ENCODE measurements around the gene TBCD. TPM values are rescaled to one million over a fixed set of nuclear protein-coding genes. Genes with fewer than 3 reads are reported as not detected.

TBCD gene
- total RNA-seq, 1 experiment from 2014 or later: 173 TPM

DNA sequence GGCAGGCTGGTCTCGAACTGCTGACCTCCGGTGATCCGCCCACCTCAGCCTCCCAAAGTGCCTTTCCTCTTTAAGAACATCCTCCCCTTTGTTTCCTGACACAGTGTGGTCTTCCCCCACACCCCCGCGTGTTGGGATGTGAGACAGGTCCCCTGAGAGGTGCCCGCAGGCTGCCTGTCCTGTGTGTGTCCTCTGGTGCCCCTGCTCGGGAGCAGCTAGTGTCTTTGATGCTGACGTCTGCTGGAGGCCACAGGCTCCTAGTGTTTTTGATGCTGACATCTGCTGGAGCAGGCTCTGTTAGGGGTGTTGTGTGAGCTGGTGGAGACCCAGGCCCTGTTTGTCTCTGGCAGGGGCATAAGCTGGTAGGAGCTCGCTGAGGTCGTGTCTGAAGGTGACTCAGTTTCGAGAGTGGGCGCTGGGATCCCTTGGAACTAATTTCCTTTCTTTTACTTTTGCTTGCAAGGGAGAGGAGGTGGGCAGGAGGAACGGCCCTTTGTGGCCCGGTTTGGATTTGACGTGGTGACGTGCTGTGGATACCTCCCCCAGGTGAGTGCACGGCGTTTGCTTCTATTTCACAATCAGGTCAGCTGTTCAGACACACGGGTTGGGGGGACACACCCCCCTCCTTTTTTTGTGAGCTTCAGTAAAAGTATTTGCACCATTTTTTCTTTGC is 29.4 kb upstream of the TBCD start:
- CTCF ChIA-PET: no interaction called here
- H3K36me3 Mint-ChIP-seq: peaks cover 28% of the 10 kb centered on the region
- POLR2A ChIA-PET: no interaction called here
- H3K4me1 Mint-ChIP-seq: peaks cover 6% of the 10 kb centered on the region
- H3K27ac Mint-ChIP-seq: no peak overlapping the region; the same call in 1 of the 2 replicates
- H3K27me3 Mint-ChIP-seq (ENCODE audit: low read depth): peaks cover 4% of the 10 kb centered on the region
- no peak for ATAC-seq
- DNase-seq (ENCODE audit: low spot score): no peak
- no peak overlapping the region for H3K4me3 Mint-ChIP-seq
- TF ChIP-seq, protein P1, sequence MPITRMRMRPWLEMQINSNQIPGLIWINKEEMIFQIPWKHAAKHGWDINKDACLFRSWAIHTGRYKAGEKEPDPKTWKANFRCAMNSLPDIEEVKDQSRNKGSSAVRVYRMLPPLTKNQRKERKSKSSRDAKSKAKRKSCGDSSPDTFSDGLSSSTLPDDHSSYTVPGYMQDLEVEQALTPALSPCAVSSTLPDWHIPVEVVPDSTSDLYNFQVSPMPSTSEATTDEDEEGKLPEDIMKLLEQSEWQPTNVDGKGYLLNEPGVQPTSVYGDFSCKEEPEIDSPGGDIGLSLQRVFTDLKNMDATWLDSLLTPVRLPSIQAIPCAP (CRISPR knock-in tag; IDR thresholded peaks at IDR 0.05): no peak
- TF ChIP-seq ZNF121 (CRISPR knock-in tag; IDR thresholded peaks at IDR 0.05): no peak
- no peak for TF ChIP-seq JUN (CRISPR knock-in tag; IDR thresholded peaks at IDR 0.05)
- TF ChIP-seq HMGA2 (CRISPR knock-in tag; IDR thresholded peaks at IDR 0.05): no peak
- TF ChIP-seq, protein P2, sequence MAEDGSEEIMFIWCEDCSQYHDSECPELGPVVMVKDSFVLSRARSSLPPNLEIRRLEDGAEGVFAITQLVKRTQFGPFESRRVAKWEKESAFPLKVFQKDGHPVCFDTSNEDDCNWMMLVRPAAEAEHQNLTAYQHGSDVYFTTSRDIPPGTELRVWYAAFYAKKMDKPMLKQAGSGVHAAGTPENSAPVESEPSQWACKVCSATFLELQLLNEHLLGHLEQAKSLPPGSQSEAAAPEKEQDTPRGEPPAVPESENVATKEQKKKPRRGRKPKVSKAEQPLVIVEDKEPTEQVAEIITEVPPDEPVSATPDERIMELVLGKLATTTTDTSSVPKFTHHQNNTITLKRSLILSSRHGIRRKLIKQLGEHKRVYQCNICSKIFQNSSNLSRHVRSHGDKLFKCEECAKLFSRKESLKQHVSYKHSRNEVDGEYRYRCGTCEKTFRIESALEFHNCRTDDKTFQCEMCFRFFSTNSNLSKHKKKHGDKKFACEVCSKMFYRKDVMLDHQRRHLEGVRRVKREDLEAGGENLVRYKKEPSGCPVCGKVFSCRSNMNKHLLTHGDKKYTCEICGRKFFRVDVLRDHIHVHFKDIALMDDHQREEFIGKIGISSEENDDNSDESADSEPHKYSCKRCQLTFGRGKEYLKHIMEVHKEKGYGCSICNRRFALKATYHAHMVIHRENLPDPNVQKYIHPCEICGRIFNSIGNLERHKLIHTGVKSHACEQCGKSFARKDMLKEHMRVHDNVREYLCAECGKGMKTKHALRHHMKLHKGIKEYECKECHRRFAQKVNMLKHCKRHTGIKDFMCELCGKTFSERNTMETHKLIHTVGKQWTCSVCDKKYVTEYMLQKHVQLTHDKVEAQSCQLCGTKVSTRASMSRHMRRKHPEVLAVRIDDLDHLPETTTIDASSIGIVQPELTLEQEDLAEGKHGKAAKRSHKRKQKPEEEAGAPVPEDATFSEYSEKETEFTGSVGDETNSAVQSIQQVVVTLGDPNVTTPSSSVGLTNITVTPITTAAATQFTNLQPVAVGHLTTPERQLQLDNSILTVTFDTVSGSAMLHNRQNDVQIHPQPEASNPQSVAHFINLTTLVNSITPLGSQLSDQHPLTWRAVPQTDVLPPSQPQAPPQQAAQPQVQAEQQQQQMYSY (CRISPR knock-in tag; IDR thresholded peaks at IDR 0.05): no peak
- TF ChIP-seq, protein P3, sequence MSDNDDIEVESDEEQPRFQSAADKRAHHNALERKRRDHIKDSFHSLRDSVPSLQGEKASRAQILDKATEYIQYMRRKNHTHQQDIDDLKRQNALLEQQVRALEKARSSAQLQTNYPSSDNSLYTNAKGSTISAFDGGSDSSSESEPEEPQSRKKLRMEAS (CRISPR knock-in tag; IDR thresholded peaks at IDR 0.05): no peak
- TF ChIP-seq, protein P4, sequence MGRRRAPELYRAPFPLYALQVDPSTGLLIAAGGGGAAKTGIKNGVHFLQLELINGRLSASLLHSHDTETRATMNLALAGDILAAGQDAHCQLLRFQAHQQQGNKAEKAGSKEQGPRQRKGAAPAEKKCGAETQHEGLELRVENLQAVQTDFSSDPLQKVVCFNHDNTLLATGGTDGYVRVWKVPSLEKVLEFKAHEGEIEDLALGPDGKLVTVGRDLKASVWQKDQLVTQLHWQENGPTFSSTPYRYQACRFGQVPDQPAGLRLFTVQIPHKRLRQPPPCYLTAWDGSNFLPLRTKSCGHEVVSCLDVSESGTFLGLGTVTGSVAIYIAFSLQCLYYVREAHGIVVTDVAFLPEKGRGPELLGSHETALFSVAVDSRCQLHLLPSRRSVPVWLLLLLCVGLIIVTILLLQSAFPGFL (CRISPR knock-in tag; IDR thresholded peaks at IDR 0.05; ENCODE audit: borderline replicate concordance): no peak
- TF ChIP-seq NR2C2 (CRISPR knock-in tag; IDR thresholded peaks at IDR 0.05): no peak
- TF ChIP-seq, protein P5, sequence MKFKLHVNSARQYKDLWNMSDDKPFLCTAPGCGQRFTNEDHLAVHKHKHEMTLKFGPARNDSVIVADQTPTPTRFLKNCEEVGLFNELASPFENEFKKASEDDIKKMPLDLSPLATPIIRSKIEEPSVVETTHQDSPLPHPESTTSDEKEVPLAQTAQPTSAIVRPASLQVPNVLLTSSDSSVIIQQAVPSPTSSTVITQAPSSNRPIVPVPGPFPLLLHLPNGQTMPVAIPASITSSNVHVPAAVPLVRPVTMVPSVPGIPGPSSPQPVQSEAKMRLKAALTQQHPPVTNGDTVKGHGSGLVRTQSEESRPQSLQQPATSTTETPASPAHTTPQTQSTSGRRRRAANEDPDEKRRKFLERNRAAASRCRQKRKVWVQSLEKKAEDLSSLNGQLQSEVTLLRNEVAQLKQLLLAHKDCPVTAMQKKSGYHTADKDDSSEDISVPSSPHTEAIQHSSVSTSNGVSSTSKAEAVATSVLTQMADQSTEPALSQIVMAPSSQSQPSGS (CRISPR knock-in tag; IDR thresholded peaks at IDR 0.05; ENCODE audit: borderline replicate concordance, low read depth): no peak
- TF ChIP-seq NFATC4 (CRISPR knock-in tag; IDR thresholded peaks at IDR 0.05): no peak
- no peak for TF ChIP-seq MXD4 (CRISPR knock-in tag; IDR thresholded peaks at IDR 0.05; ENCODE audit: borderline replicate concordance)
- no peak for TF ChIP-seq TP53 (CRISPR knock-in tag; IDR thresholded peaks at IDR 0.05)
- TF ChIP-seq TEAD4 (CRISPR knock-in tag; IDR thresholded peaks at IDR 0.05): no peak
- H3K9me3 Mint-ChIP-seq: no peaks in the 10 kb centered on the region

DNA sequence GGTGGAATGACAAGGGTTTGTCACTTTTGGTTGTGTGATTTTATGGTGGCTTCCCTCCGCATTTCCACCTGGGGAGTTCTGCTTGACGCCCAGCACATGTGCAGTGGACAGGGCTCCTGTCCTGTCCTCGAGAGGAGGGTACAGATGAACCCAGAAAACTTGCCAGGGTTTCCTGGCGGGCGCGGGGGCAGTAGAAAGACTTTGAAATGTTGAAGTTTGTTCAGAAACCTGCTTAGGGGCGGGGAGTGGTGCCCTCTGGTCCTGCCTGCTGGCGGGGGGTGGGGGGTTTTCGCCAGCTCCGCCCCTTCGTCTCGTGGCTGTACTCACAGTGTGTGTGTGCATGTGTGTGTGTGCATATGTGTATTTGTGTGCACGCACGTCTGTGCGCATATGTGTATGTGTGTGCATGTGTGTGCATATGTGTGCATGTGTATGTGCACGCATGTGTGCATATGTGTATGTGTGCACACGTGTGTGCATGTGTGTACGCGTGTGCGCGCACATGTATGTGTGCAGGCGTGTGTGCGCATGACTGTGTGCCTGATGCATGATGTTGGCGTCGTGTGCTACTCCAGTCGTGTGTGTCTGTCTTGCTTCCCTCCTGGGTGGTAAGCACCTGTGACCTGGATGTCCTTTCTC is 28.6 kb upstream of the TBCD start:
- DNase-seq (ENCODE audit: low spot score) (no peak), ATAC-seq (no peak)
- Mint-ChIP-seq H3K9me3 (no peaks in the 10 kb centered on the region), H3K27ac (peak overlapping the region; percentile 40; the same call in 1 of the 2 replicates), H3K4me3 (no peak overlapping the region), H3K36me3 (peaks cover 33% of the 10 kb centered on the region), H3K27me3 (ENCODE audit: low read depth) (no peaks in the 10 kb centered on the region), H3K4me1 (no peaks in the 10 kb centered on the region)
- ChIA-PET CTCF (no interaction called here), POLR2A (no interaction called here)
- TF ChIP-seq, protein P6, sequence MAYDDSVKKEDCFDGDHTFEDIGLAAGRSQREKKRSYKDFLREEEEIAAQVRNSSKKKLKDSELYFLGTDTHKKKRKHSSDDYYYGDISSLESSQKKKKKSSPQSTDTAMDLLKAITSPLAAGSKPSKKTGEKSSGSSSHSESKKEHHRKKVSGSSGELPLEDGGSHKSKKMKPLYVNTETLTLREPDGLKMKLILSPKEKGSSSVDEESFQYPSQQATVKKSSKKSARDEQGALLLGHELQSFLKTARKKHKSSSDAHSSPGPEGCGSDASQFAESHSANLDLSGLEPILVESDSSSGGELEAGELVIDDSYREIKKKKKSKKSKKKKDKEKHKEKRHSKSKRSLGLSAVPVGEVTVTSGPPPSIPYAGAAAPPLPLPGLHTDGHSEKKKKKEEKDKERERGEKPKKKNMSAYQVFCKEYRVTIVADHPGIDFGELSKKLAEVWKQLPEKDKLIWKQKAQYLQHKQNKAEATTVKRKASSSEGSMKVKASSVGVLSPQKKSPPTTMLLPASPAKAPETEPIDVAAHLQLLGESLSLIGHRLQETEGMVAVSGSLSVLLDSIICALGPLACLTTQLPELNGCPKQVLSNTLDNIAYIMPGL (CRISPR knock-in tag; IDR thresholded peaks at IDR 0.05): no peak
- TF ChIP-seq CREM (CRISPR knock-in tag; IDR thresholded peaks at IDR 0.05): no peak
- no peak for TF ChIP-seq ZNF317 (CRISPR knock-in tag; IDR thresholded peaks at IDR 0.05; ENCODE audit: borderline replicate concordance, low read depth)
- TF ChIP-seq, protein P7, sequence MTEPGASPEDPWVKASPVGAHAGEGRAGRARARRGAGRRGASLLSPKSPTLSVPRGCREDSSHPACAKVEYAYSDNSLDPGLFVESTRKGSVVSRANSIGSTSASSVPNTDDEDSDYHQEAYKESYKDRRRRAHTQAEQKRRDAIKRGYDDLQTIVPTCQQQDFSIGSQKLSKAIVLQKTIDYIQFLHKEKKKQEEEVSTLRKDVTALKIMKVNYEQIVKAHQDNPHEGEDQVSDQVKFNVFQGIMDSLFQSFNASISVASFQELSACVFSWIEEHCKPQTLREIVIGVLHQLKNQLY (CRISPR knock-in tag; IDR thresholded peaks at IDR 0.05): no peak
- TF ChIP-seq, protein P8, sequence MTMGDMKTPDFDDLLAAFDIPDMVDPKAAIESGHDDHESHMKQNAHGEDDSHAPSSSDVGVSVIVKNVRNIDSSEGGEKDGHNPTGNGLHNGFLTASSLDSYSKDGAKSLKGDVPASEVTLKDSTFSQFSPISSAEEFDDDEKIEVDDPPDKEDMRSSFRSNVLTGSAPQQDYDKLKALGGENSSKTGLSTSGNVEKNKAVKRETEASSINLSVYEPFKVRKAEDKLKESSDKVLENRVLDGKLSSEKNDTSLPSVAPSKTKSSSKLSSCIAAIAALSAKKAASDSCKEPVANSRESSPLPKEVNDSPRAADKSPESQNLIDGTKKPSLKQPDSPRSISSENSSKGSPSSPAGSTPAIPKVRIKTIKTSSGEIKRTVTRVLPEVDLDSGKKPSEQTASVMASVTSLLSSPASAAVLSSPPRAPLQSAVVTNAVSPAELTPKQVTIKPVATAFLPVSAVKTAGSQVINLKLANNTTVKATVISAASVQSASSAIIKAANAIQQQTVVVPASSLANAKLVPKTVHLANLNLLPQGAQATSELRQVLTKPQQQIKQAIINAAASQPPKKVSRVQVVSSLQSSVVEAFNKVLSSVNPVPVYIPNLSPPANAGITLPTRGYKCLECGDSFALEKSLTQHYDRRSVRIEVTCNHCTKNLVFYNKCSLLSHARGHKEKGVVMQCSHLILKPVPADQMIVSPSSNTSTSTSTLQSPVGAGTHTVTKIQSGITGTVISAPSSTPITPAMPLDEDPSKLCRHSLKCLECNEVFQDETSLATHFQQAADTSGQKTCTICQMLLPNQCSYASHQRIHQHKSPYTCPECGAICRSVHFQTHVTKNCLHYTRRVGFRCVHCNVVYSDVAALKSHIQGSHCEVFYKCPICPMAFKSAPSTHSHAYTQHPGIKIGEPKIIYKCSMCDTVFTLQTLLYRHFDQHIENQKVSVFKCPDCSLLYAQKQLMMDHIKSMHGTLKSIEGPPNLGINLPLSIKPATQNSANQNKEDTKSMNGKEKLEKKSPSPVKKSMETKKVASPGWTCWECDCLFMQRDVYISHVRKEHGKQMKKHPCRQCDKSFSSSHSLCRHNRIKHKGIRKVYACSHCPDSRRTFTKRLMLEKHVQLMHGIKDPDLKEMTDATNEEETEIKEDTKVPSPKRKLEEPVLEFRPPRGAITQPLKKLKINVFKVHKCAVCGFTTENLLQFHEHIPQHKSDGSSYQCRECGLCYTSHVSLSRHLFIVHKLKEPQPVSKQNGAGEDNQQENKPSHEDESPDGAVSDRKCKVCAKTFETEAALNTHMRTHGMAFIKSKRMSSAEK (CRISPR knock-in tag; IDR thresholded peaks at IDR 0.05; ENCODE audit: borderline replicate concordance): no peak
